IMR-90 (cell line): Measurements from ENCODE around the gene TREML2.

Experiments used
- CEBPB ChIP-seq: IDR thresholded peaks from 2 replicates; pipeline ENCODE4 v1.6.1; 2012; ENCODE audit warnings: low read depth, low read length, improper control_type of control experiment
- CHD1 ChIP-seq: IDR thresholded peaks from 2 replicates; pipeline ENCODE4 v1.6.1; 2012; ENCODE audit warnings: low read depth, low read length, improper control_type of control experiment
- CTCF ChIP-seq: conservative IDR thresholded peaks from 2 replicates; pipeline ENCODE4 v1.5.1; 2012; ENCODE audit warnings: mild to moderate bottlenecking, low read depth, low read length, improper control_type of control experiment
- MAFK ChIP-seq: IDR thresholded peaks from 2 replicates; pipeline ENCODE4 v1.6.1; 2012; ENCODE audit warnings: low read depth, low read length, improper control_type of control experiment
- MXI1 ChIP-seq: IDR thresholded peaks from 2 replicates; pipeline ENCODE4 v1.6.1; 2012; ENCODE audit warnings: low read depth, mild to moderate bottlenecking, low read length, moderate library complexity, borderline replicate concordance
- POLR2A ChIP-seq: IDR thresholded peaks from 2 replicates; pipeline ENCODE4 v1.6.1; 2012; ENCODE audit warnings: mild to moderate bottlenecking, low read depth, low read length
- RAD21 ChIP-seq: IDR thresholded peaks from 2 replicates; pipeline ENCODE4 v1.6.1; 2012; ENCODE audit warnings: low read length, improper control_type of control experiment
- RCOR1 ChIP-seq: IDR thresholded peaks from 2 replicates; pipeline ENCODE4 v1.6.1; 2012; ENCODE audit warnings: mild to moderate bottlenecking, low read length, improper control_type of control experiment; ENCODE audit not compliant: insufficient replicate concordance
- RFX5 ChIP-seq: IDR thresholded peaks from 2 replicates; pipeline ENCODE4 v1.8.0; 2012; ENCODE audit warnings: low read depth, mild to moderate bottlenecking, low read length, moderate library complexity
- USF2 ChIP-seq: fragments of 150-350 bp; IDR thresholded peaks from 2 replicates; pipeline ENCODE4 v1.6.1; 2017; ENCODE audit warnings: mild to moderate bottlenecking, antibody characterized with exemption, low read length, low read depth

- TF ChIP-seq CTCF, result no peak
- no peak for TF ChIP-seq CHD1
- TF ChIP-seq MAFK, result no peak
- TF ChIP-seq RAD21, result no peak
- TF ChIP-seq RFX5, result no peak
- TF ChIP-seq POLR2A, result no peak
- TF ChIP-seq CEBPB, result no peak
- no peak for TF ChIP-seq USF2
- TF ChIP-seq RCOR1, result no peak
- no peak for TF ChIP-seq MXI1
Observed at GRCh38 chr6:41193171-41193734, 7.7 kb downstream of the TREML2 start.
